ENCODE data around the gene LAG3. TPM values are rescaled to one million over a fixed set of nuclear protein-coding genes. Genes with fewer than 3 reads are reported as not detected.
A peak's percentile ranks its signal among the peaks of the same experiment; 100 is the strongest.

The LAG3 gene
- total RNA-seq, 1 experiment from 2014 or later, result 3.3 TPM

DNA sequence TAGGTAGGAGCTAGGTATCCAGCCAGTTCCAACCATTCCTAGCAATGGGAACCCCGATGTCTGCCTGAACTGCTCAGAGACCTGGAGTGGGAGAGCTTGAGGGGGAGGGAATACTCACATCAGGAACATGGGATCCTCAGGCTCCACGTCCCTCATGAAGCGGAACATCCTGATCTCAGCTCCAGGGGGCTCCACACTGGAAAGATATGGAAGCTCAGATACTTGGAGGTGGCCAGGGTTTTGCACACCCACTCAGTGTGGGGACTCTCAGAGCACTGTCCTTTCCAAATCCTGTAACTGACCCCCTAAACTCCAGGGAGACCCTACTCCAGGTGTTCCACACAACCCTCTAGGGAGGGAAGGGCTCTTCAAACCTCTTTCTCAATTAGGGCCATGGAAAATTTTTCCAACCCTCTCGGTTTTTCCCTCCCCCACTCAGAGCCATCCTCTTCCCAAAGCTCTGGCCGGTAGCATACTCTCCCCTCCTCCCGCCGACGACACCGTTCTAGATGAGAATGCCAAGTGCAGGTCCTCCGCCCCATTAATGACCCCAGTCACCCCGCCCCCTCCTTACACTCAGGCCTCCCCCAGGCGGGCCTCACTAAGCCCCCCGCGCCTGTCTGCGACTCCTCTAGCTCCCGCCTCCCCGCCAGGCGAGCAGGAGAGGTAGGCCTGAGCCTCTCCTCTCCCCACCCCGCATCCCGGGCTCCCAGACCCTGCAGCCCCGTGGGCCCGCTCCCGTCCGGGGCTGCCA is 20.0 kb upstream of the LAG3 start:
- Histone ChIP-seq H3K4me2 (ENCODE audit: low read length) (peak overlapping the region; percentile 76), H3K4me1 (ENCODE audit: control insufficient read depth in 1 of 2, insufficient read depth in 2 of 2, low read length in 2 of 2) (peaks cover 14 to 30% of the 10 kb centered on the region in 2 experiments; a peak in 3 of 4 replicates), H3K9ac (ENCODE audit: low read length) (peak overlapping the region; percentile 99), H3K4me3 (replicated peaks in 1 of 2; ENCODE audit: low read depth in 1 of 2, low read length in 2 of 2) (peak overlapping the region; percentile 94 to 99), H3K9me3 (ENCODE audit: control insufficient read depth in 1 of 2, insufficient read depth in 1 of 2, low read depth in 1 of 2, low read length in 2 of 2) (no peaks in the 10 kb centered on the region), H3K79me2 (ENCODE audit: insufficient read depth, low read length) (peaks cover 31% of the 10 kb centered on the region), H3K9me2 (ENCODE audit: insufficient read depth) (no peaks in the 10 kb centered on the region), H3K27me3 (ENCODE audit: insufficient read depth, low read length) (no peaks in the 10 kb centered on the region), H4K20me1 (ENCODE audit: insufficient read depth) (no peaks in the 10 kb centered on the region), H3K27ac (ENCODE audit: low read depth, low read length) (peak overlapping the region; percentile 92), H2AFZ (ENCODE audit: low read depth, low read length, poor library complexity, severe bottlenecking) (no peak overlapping the region), H3K36me3 (ENCODE audit: control insufficient read depth in 1 of 2, insufficient read depth in 2 of 2, low read length in 2 of 2) (peaks cover 34 to 44% of the 10 kb centered on the region in 2 experiments; a peak in 3 of 4 replicates)
- intact Hi-C loops (cut with micrococcal nuclease), result loop anchor here (2.0 to 5.0 kb wide), 2 partner anchors 14 to 210 kb away; partner anchors contain the start of gene PTMS
- BruUV-seq (replicated peaks), result TSS peak; percentile 48
- ATAC-seq, result peak; percentile 20
- ChIA-PET CTCF (interaction anchor here (0.8 to 4.6 kb wide), 17 partner anchors 8 to 185 kb away, joined by 3 to 53 read pairs (median 6); partner anchors contain the start of genes CDCA3, COPS7A, PTMS and SPSB2), POLR2A (interaction anchor here (0.8 to 3.3 kb wide), 11 partner anchors 11 to 218 kb away, joined by 3 to 41 read pairs (median 5); partner anchors contain the start of genes COPS7A, GAPDH, PTMS and TPI1), RAD21 (ENCODE audit: low non-redundant PET in 1 of 2, low total read pairs in 2 of 2, uncharacterized antibody in 2 of 2, unreplicated experiment in 2 of 2) (interaction anchor here in 1 of 2 experiments (2.9 kb wide), 1 partner anchor 13 kb away, joined by 15 read pairs; the partner anchor contains the start of gene PTMS)
- DNase-seq (ENCODE audit: low read depth, low spot score), result no peak
- TF ChIP-seq TCF7L2 (IDR thresholded peaks at IDR 0.05; ENCODE audit: borderline replicate concordance, extremely low read depth, insufficient read depth, insufficient read length) (no peak), POLR2AphosphoS5 (IDR thresholded peaks at IDR 0.05; ENCODE audit: low read depth, low read length) (0 out of 2 replicates have a peak, but pooled peaks have one; percentile 12), EZH2phosphoT487 (IDR thresholded peaks at IDR 0.05; ENCODE audit: borderline replicate concordance) (no peak)
- TF ChIP-seq, protein P1, sequence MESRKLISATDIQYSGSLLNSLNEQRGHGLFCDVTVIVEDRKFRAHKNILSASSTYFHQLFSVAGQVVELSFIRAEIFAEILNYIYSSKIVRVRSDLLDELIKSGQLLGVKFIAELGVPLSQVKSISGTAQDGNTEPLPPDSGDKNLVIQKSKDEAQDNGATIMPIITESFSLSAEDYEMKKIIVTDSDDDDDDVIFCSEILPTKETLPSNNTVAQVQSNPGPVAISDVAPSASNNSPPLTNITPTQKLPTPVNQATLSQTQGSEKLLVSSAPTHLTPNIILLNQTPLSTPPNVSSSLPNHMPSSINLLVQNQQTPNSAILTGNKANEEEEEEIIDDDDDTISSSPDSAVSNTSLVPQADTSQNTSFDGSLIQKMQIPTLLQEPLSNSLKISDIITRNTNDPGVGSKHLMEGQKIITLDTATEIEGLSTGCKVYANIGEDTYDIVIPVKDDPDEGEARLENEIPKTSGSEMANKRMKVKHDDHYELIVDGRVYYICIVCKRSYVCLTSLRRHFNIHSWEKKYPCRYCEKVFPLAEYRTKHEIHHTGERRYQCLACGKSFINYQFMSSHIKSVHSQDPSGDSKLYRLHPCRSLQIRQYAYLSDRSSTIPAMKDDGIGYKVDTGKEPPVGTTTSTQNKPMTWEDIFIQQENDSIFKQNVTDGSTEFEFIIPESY (IDR thresholded peaks at IDR 0.05; ENCODE audit: extremely low read depth, insufficient replicate concordance, low read length), result no peak
- TF ChIP-seq, protein P2, sequence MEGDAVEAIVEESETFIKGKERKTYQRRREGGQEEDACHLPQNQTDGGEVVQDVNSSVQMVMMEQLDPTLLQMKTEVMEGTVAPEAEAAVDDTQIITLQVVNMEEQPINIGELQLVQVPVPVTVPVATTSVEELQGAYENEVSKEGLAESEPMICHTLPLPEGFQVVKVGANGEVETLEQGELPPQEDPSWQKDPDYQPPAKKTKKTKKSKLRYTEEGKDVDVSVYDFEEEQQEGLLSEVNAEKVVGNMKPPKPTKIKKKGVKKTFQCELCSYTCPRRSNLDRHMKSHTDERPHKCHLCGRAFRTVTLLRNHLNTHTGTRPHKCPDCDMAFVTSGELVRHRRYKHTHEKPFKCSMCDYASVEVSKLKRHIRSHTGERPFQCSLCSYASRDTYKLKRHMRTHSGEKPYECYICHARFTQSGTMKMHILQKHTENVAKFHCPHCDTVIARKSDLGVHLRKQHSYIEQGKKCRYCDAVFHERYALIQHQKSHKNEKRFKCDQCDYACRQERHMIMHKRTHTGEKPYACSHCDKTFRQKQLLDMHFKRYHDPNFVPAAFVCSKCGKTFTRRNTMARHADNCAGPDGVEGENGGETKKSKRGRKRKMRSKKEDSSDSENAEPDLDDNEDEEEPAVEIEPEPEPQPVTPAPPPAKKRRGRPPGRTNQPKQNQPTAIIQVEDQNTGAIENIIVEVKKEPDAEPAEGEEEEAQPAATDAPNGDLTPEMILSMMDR (IDR thresholded peaks at IDR 0.05 in 2 of 3, conservative IDR thresholded peaks at IDR 0.05 in 1 of 3; ENCODE audit: borderline replicate concordance in 1 of 3, insufficient read depth in 1 of 3, low read depth in 2 of 3, low read length in 2 of 3), result peak in 2 of 3 experiments; percentile 44 to 45; a peak in 3 of 6 replicates

Measured in HCT116 (cell line).